Measurements from ENCODE around the gene PTPRM.

The PTPRM gene

DNA sequence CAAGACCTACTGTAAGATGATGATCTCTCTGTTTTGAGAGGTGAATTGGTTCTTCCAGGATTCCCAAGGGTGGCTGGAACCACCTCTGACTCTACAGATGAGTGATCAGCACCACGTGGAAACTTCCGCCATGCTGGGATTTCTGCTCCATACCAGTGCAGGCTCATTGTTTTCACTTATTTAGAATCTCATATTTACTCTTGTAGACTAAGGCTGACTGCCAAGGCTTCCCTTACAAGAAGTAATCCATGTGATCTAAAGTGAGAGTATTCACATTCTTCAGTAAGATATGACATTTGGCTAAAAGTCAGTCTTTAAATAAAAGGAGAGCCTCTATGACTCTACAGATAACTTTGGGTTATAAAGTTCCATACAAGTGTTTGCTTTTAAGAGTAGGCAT, 719.2 kb downstream of the PTPRM start:
- no peak for DNase-seq (ENCODE audit: low spot score)

DNA sequence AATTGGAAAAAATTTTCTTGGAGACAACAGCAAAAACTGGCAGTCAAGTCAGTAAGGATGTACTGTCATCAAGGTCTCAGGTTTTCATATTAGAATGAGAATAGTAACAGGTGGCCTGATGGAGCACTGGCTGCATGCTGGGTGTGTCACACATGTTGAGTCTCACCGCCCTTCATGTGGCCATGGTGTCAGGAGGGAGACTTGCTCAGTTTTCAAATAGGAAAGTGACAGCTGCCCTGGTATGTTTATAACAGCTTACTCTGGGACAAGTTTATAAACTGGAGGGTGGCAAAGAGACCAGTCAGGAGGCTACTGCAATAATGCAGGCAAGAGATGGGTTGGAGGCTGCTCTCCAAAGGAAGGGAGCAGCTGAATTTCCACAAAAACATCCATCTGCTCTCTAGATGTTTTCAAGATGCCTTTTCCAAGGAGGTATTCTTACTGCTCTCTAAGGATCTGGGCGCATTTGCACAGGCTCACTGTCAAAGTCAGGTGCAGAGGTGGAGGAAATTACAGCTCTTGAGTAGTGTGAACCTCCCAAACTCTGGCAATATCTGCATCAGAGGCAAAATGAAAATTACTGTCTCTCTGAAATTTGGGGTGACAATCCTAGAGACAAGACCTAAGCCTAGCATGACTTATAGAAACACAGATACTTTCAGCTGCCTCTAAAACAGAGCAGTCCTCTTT, 720.2 kb downstream of the PTPRM start:
- no peak for DNase-seq (ENCODE audit: low spot score)

DNA sequence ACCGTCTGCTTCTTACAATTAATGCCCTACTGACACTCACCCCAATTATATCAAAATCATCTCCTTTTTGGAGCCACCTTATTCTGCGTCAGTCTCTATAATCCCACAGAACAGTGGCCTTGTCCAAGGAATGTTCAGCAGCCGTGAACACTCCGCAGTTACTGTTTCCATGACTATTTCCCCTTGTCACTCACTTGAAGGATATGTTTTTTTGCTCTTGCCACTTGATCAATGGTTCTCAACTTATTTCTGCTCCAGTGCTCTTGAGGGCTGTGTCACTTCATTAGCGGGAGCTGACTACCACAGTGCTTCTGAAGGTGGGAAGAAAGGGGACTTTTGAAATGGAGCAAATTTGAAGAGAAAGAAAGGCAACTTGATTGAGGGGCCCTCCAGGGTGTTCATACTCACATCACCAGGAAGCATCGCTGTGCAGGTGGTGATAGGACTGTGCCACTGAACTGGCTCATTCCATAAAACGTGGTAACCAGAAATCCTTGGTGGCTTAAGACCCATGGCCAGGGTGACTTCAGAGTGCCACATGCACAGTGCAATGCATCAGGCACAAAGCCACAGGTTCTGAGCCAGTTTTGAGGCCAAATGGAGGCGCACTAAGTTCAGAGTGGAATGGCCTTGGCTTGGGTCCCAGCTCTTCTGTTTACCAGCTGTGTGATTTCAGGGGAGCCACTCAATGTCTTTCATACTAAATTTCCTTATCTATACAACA, 721.5 kb downstream of the PTPRM start:
- DNase-seq (ENCODE audit: low spot score), result no peak

DNA sequence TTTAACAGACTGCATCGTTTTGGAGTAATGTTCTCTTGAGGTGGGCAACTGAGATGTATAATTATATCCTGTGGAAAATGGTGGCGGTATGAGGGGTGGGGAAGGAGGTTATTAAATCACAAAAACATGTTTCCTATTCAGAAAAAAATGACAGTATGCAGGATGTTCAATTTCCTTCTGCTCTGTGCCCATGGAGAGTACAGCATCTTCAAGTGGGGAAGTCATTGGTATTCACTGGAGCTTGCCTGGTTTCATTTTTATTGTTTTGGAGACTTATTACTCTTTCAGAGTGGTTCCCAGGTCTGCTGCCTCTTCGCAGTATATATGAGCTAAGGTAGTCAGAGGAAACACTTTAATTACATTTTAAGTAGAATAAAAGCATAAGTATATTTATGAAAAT, 723.3 kb downstream of the PTPRM start:
- no peak for DNase-seq (ENCODE audit: low spot score)

DNA sequence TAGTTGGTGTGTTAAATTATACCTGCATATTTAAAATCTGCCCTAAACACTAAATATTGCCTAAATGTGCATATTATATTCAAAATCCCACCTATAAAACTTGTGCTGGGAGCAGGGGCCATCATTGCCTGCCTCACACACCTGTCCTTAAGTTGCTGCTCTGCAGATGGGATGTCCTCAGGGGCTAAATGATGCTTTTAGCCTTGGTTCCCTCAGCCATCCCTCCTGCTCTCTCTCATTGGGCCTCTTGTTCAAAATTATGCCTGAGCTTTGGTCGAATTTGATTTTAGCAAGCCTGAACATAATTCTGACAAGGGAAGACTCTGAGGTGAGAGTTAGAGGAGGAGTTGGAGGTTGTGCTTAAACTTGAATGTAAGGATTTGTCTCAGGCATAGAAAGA, 723.8 kb downstream of the PTPRM start:
- DNase-seq (ENCODE audit: low spot score), result no peak

DNA sequence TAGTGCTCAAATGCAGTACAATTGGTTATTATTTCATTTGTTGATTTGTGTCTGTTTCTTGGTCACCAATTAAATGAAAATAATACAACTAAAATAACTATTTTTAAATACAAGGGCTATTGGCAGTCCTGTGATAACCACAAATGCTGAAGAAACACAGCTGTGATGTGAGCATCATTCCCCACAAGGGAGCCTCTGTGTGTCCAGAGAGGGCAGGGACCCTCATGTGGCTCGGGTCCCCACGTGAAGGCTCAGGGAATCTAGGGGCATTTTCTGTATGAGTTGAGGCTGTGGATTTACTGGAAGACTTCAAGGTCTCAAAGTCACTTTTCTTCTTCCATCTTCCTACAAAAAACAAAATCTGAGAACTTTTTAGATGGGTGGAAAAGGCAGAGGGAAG, 726.1 kb downstream of the PTPRM start:
- DNase-seq (ENCODE audit: low spot score), result no peak

DNA sequence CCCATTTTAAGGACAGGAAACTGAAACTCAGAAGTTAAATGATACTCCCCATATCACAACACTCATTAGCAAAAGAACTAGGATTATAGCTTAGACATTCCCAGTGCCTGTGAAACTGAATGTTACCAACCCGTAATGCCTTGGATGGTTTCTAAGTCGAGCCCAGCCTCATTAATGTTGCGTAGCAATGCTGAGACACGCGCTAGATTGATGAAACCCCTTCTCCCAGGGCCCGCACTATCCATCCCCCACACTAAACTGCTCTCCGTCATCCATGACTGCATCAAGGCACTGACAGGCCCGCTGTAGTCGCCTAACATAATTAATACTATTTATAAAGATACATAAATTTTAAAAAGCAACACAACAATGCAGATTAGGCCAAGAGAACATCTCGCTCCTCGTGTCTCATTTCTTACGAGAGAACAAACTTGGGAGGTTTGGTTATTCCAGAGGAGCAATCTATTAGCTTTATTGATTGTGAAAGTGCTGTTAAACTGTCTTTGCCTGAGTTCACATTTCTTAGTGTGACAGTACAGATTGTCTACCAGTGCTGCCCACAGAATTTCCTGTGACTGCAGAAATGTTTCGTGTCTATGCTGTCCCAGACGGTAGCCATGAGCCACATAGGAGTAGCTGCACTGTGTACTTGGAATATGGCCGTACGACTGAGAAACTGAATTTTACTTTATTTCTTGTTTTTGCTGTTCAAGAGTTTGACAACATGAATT, 729.9 kb downstream of the PTPRM start:
- DNase-seq (ENCODE audit: low spot score), result no peak

DNA sequence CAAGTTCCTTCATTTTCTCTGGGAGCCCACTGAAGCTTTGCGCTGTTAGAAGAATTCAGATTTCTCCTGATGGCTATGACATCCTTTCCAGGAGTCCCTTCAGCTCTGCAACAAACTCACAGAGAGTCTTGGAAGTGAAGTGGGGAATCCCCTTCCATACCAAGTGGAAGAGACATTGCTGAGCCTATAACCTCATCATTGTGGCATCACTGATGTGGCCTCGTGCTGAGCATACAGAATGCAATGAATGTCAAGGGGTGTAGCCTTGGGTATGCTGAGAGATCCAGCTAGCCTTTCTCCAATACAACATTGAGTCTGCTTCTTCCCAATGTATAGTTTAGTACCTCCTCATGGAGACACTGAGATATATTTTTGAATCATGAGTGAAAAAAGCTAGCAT, 731.1 kb downstream of the PTPRM start:
- DNase-seq (ENCODE audit: low spot score), result no peak

DNA sequence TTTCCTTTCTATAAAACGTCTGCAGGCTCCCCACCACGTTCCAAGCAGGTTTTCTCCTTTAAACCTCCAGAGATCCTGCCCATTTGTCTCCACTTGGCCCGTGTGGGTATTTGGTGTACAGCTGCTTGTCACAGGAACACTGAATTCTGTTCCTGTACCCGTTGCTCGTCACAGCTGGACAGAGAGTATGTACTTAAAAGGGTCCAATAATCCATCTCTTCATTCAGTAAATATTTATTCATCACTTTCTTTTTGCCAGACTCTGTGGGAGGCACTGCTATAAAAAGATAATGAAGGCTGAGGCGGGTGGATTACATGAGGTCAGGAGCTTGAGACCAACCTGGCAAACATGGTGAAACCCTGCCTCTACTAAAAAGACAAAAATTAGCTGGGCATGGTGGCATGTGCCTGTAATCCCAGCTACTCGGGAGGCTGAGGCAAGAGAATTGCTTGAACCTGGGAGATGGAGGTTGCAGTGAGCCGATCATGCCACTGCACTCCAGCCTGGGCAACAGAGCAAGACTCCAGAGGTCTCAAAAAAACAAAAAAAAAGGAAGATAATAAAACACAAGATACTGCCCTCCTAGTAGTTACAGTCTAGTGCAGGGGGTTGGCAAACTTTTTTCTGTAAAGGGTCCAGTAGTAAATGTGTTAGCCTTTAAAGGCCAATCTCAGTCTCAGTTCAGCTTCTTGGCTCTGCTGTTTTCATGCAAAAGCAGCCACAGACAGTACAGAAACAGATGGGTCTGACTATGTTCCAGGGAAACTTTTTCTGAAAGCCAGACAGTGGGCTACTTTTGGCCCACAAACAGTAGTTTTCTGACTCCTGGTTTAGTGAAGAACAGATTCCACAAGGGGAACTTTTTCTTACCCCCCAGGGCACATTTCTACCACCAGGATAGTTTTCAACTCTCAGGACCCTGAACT, 732.2 kb downstream of the PTPRM start:
- no peak for DNase-seq (ENCODE audit: low spot score)

DNA sequence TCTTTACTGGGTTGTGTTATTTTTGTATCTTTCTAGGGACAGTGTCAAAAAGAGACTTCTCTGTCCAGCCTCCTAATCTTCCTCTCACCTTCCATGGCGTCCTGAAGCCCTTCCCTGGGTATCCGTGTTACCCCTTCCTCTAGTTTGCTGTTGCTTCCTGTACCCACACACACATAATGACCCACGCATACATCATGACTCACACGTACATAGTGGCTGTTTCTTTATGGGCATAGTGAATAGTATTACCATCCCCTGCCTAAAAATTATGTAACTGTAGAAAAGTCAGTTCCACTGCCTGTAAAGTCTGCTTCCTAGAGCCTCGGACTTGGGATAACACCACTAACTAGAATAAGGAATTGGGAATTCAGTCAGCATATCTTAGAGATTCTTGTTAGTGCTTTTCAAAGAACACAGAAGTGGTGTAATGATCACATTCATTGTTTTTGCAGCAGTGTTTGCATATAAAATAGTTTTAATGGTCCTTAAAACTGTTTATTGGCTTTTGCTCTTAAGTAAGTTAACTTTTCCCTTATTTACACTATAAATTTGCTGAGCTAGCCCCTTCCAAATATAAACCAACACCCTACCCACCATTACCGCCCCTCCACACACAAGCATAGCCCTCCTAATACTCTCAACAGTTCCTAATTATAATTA, 733.8 kb downstream of the PTPRM start:
- no peak for DNase-seq (ENCODE audit: low spot score)

DNA sequence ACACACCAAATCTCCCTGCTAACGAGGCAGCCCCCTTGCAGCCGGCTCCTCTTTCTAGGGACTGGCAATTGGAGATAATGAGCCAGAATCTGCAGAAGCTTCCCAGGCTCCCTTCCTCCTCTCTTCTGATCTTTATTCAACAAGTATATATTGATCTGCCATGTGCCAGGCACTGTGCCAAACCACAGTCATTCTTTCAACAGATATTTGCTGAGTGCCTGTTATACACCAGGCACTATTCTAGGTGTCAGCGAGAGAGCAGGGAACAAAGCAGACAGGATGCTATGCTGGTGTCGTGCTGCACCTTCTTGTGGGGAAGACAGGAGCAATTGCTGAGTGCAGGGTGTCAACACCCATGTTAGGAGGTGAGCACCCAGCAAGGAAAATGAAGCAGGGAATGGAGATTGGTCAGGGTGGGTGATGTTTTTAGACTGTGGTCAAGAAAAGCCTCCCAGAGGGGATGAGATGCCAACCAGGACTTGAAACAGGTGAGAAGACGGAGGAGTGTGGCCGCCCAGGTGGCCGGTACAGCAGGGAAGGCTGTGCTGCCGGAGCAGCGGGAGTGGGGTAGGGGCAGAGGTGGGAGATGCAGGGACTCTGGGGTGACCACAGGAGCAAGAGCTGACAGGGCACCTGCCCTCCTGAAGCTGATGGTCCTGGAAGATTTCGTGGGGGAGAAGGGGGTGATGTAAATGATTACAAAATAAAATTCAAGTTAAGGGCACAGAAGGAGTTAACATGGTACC, 734.5 kb downstream of the PTPRM start:
- DNase-seq (ENCODE audit: low spot score), result no peak

DNA sequence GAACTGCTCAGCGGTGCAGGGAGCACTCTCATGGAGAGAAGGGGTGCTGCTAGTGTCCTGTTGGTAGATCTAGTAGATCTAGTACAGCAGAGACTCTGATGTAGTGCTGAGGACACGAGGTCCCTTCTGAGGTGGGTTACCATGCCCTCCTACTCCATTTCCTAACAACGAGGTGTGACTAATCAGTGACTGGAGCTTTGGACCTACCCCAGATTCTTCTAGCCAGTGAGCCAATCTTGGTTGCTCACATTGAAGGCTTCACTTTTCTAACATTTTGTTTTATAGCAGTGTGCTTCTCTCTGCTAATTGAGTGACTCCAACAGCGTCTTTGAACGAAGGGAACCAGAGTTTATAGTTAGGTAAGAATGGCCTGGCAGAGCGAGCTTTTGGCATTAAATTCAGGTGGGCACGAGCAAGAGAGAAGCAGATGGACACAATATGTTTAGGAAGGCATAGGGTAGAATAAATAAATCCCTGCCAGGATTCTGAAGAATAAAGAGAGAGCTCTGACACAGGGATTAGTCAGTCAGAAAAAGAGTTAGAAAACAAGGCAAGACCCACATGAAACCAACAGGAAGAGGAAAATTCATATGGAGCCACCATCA, 736.1 kb downstream of the PTPRM start:
- DNase-seq (ENCODE audit: low spot score), result no peak

DNA sequence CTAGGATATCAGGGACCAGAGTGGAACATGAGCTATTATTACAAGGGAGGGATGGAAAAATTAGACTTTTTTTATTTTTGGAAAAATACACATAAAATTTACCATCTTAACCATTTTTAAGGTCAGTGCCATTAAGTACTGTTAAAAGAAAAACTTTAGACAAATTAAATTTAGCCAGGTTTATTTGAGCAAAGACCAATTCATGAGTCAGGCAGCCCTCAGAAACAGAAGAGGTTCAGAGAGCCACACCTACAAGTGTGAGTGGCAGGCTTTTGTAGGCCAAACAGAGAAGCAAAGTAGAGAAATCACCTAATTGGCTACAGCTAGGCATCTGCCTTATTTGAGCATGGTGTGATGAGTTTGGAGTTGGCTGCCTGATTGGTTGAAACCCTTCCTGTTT, 740.8 kb downstream of the PTPRM start:
- no peak for DNase-seq (ENCODE audit: low spot score)

DNA sequence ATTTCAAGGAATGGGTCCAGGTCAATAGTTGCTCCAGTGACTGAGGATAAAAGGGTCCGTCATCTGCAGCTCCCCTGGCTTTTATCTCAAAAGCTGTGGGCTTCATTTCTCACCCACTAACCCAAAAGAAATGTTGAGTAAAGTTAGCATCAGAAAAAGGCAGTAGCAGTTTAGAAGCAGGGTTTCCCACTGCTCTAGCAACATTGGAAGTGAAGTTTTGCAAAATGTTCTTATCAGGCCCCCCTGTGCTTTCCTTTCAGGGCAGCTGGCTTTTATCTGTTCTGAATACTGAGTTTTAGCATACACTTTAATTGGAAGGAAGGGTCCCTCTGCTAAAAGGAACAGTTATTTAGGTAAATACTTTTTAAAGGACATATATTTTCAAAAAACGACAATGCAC, 745.9 kb downstream of the PTPRM start:
- DNase-seq (ENCODE audit: low spot score), result no peak

DNA sequence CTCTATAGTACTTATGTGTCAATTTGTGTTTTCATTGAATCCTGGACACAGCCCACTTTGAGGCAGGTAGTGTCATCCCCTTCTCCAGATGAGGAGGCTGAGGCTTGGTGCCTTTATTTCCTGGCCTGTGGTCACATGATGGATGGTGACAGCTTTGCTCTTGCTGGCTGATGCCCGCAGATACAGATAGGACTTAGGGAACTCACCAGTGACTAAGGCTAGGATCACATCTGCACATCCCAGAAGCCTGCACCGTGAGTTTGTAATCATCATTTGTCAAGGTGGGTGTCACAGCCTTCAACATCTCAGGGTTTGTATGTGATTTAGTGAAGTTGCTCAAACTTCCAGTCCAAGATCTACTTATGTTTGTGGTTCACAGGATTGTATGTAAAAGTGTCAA, 747.0 kb downstream of the PTPRM start:
- no peak for DNase-seq (ENCODE audit: low spot score)

DNA sequence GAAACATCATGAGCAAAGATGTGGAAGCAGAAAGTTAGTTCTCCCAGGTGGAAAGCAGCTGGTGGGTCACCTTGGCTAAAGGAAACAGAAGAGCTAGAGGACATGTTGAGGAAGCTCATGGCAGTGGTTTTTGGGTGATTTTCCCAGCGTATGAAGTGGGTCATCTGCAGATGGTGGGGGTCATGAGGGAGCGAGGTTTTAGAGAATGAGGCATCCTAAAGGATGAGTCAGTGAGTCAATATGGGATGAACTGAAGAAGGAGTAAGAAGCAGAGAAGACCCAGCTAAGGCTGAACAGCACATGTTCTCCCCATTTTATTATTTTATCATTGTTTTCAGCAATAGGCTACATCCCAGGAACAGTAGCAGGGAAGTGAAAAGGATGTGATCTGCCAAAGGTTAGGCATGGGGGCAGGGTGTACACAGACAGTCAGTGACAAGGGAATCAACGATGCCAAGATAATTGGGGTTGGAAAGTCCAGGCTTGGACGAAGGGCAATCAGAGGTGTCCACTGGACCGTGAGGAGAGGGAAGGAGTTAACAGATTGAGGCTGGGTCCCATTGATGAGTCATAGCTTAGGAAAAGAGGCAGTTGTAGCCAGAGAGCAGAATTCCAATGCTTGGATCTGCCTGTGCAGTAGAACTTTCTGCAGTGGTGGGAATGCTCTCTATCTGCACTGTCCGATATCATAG, 752.8 kb downstream of the PTPRM start:
- no peak for DNase-seq (ENCODE audit: low spot score)

DNA sequence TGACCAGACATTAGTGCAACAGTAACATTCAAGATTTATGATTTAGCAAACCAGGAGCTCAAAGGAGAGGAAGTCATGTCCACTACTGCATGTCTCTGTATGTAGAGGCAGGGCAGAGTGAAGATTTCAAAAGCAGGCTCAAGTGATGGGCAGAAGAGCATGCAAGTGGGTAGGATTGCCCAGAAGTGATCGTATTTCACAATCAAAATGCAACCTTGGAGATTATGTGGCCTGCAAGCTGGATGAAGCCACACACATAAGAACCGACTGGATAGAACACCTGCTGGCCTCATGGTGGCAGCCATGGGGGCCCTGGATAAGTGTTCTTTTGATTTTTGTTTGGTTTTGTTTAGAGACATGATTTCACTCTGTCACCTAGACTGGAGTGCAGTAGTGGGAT, 755.4 kb downstream of the PTPRM start:
- no peak for DNase-seq (ENCODE audit: low spot score)

DNA sequence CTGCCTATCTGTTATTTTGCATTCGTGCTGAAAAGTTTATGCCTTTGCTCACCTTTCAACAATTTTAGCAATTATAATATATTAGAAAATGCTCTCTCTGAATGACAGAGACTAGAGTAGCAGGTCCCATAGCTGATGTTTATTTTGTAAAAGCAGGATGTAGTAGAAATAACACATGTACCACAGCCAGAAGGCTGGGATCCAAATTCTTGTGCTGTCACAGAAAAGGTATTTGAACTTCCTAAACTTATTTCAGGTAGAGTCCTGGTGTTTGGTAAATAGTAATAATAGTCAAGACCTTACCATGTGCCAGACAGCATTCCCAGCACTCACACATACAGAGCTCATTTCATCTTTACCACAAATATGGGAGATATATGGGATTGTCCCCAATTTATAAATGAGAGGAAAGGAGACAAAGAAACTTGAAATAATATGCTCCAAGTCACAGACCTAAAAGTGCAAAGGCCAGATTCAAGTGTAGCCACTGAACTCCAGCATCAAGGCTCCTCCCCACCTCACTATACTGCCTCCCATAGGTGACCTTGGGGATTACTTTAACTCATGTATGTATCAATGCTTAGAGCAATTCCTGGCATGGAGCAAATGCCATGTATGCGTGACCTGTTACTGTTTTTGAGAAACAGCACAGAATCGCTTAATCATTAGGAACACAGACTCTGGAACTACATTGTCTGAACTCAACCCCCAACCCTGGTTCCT, 757.4 kb downstream of the PTPRM start:
- no peak for DNase-seq (ENCODE audit: low spot score)

DNA sequence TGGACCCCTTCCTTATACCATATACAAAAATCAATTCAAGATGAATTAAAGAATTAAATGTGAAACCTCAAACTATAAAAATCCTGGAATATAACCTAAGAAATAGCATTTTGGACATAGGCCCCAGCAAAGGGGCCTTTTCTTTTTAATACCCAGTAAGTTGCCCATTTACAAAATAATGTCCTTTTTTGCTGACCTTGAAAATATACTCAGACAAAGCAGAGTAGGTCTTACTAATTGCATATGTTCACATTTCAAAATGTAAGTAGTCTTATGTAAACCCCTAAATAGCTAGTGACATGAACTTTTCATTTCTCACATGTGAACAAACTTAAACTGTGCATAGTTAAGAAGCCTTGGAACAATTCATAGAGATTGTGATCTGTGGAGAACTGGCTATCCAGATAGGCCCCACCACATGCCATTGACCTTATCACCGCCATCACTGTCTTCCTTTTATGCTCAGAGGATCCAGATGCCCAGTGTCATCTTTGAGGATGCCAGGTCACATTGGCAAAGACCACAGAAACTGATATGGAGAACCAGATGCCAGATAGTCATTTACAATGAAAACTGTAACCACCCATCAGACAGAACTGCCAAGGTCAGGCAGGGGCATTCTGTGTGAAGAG, 759.8 kb downstream of the PTPRM start:
- no peak for DNase-seq (ENCODE audit: low spot score)

All from hepatic stellate cell (primary cell).